HG03064 (cell line): Measurements from ENCODE around the gene IFITM2.
"Not testable (repeated sequence)": the region's sequence is repeated elsewhere in the genome, so short reads cannot be mapped to it uniquely, and the experiment has no call there.

Source experiments
- ATAC-seq: cut with Tn5 transposase; IDR thresholded peaks from one replicate; pipeline ENCODE4 v1.9.1; 2021; ENCODE audit warnings: low read depth; ENCODE audit not compliant: unreplicated experiment

IFITM2 gene

DNA sequence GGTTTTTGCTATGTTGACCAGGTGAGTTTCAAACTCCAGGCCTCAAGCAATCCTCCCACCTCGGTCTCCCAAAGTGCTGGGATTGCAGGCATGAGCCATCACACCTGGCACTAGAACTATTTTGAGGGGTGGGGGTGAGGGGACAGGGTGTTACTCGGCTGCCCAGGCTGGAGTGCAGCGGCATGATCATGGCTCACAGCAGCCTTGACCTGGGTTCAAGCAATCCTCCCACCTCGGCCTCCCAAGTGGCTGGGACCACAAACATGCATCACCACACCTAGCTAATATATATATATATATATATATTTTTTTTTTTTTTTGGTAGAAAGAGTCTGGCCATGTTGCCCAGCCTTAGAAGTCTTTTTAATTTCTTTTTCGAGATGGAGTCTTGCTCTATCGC, 30.1 kb downstream of the IFITM2 start:
- no peak for ATAC-seq

DNA sequence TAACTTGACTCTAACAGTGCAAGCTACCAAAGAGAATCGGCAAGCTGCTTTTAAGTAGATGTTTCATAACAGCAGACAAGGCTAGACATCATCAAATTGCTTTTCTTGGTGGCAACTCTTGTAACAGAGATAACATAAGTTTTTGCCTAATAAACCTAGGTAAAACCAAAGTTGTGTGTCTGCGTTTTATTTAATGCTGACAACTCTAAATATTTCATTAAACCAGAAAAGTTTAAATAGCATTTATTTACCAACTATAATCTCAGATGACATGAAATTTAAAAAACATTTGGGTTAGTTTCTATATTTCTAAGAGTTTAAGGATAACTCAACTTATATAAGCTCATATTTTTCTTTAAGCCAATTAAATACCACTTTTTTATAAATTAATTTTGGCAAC, 32.3 kb downstream of the IFITM2 start:
- no peak for ATAC-seq

DNA sequence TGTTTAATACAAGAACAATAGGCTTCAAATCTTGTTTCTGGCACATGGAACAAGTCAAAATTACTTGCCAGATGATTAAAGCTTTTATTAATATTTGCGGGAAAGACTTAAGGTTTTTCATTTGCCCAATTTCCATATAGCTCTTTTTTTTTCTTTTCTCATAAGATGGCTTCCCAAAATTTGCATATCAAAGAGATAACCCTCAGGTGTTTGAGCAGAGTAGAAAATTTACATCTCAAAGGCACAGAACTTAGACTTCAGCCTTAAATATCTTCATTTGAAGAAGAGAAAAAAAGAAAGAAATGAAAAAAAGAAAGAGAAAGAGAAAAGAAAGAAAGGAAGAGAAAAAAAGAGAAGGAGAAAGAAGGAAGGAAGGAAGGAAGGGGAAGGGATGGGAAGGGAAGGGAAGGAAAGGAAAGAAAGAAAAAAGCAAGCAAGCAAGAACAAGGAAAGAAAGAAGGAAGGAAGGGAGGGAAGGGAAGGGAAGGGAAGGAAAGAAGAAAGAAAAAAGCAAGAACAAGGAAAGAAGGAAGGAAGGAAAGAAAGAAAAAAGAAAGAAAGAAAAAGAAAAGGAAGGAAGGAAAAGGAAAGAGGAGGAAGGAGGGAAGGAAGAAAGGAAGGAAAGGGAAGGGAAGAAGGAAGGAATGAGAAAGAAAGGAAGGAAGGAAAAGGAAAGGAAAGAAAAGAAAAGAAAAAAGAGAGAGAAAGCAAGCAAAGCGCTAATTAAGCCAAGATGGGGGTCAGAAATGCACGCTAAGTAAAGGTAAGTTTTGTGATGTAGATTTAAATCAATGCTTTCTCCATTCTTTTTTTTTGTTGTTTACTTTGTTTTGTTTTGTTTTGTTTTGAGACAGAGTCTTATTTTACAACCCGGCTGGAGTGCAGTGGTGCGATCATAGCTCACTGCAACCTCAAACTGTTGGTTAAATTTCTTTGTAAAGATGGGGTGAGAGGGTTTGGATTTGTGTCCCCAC, 33.2 kb downstream of the IFITM2 start:
- no peak for ATAC-seq

DNA sequence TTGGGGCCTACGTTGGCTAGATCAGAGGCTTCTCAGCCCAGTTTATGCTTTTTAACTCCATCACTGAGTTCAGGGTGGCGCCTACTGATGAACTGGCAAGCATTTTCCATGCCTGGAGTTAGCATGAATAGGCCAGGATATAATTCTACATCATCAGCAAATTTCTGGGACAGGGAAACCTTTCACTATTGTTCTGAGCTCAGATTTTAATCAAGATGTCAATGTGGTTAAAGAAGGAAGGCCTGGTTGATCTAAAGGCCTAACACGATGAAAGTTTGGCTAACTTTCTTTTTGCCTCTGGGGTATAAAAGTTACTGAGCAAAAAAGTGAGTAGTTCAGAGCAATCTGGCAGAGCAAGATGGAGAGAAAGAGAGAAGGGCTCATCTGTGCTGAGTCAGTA, 34.7 kb downstream of the IFITM2 start:
- no peak for ATAC-seq

DNA sequence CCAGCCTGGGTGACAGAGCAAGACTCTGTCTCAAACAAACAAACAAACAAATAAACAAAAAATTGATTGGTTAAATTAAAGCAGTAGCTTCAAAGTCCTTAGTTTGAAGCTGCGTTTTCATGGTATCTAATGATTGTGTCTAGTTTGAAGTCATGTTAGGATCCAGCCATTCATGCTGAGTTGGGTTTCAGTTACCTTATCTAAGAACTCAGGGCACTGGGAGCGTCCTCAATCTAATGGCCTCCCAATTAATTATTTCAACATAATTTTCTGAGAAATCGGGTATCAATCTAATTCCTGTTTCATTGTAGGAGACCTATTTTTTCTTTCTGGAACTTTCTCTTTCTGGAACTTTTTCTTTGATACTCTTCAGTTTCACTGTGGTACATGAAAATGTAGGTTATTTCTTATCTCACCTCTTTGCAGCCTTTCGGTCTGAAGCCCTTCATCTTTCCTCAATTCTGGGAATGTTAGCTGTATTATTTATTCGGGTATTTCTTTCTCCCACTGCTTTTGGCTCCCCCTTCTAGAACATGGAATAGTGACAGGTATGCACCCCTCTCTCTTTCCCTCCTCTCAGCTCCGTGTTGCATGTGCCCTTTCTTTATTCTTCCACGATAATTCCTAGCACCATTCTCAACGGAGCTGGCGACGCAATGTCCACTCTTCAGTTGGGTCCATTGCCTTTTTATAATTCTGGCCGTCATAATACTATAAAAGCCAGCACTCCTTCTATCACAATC, 37.4 kb downstream of the IFITM2 start:
- no peak for ATAC-seq

DNA sequence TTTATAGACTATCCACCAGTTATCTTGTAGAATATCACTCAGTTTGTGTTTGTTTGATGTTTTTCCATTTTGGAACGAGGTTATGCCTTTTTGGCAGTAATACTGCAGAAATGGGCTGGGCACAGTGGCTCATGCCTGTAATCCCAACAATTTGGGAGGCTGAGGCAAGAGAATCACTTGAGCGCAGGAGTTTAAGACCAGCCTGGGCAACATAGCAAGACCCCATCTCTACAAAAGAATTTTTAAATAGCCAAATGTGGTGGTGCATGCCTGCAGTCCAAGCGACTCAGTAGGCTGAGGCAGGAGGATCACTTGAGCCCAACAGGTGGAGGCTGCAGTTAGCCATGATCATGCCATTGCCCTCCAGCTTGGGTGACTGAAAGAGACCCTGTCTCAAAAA, 38.9 kb downstream of the IFITM2 start:
- no peak for ATAC-seq

DNA sequence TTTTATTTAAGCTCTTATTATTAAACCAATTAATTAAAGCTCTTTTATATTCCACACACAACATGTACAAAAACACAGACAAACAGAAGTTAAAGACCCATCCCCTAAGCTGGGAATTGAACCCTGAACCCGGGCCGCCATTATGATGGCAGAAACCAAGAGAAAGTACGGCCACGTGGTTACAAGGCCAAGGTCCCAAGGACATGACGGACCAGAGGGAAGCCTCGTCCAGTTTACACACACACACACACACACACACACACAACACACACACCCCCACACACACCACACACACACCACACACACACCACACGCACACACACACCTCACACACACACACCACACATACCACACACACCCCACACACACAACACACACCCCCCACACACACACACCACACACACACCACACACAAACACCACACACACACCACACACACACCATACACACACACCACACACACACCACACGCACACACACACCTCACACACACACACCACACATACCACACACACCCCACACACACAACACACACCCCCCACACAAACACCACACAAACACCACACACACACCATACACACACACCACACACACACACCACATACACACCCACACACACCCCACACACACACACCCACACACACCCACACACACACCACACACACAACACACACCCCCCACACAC, 41.8 kb downstream of the IFITM2 start:
- not testable (repeated sequence) for ATAC-seq

DNA sequence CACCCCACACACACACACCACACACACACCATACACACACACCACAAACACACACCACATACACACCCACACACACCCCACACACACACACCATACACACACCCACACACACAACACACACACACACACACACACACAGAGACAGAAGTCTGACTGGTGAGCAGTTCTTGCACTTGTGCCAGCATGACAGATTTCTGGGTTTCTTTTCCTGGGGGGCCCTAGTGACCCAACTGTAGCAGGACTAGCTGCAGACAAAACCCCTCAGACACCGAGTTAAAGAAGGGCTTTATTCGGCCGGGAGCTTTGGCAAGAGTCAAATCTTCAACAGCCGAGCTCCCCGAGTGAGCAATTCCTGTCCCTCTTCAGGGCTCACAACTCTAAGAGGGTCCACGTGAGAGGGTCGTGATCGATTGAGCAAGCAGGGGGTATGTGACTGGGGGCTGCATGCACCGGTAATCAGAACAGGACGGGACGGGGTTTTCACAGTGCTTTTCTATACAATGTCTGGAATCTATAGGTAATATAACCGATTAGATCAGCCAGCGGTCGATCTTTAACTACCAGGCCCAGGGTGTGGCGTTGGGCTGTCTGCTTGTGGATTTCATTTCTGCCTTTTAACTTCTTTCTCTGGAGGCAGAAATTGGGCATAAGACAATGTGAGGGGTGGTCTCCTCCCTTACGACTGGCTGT, 42.6 kb downstream of the IFITM2 start:
- not testable (repeated sequence) for ATAC-seq

DNA sequence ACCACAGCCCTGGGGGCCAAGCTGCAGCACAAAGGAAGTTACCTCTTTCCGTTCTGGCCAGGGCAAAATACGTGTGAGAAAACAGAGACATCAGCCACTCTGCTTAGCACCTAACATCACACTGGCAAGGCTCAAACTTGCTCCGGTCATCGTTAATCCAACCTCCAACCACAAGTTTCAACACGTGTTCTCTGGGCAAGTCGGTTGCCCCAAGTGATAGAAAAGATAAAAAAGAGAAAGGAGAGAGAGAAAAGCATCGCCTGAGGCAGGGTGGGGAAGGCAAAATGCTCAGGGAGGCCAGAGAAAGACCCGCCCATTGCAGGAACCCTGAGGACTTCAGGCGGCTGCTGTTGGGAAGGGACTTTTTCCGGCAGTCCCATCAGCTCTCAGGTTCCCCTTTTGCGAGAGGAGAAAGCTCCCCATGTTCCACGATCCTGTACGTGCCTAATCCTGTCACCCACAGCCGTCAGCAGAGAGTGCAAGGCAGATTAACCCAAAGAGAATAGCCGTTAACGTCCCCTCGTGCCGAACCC, 43.2 kb downstream of the IFITM2 start:
- no peak for ATAC-seq

DNA sequence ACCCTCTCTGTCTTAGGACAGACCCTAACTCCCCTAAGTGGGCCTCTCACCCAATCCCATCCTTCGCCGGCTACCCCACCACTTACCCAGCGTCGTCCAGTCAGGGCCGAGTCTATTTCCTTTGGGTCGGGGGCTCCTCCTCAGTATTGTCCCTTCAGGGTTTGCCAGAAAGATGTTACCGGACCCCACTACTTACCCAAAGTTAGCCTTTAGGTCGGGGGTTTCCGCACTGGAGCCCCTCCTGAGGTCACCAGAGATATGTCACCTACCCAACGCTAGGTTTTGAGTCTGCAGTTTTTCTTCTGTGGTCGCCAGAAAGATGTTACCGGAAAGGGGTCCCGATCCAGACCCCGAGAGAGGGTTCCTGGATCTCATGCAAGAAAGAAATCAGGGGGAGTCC, 43.8 kb downstream of the IFITM2 start:
- ATAC-seq = no peak

DNA sequence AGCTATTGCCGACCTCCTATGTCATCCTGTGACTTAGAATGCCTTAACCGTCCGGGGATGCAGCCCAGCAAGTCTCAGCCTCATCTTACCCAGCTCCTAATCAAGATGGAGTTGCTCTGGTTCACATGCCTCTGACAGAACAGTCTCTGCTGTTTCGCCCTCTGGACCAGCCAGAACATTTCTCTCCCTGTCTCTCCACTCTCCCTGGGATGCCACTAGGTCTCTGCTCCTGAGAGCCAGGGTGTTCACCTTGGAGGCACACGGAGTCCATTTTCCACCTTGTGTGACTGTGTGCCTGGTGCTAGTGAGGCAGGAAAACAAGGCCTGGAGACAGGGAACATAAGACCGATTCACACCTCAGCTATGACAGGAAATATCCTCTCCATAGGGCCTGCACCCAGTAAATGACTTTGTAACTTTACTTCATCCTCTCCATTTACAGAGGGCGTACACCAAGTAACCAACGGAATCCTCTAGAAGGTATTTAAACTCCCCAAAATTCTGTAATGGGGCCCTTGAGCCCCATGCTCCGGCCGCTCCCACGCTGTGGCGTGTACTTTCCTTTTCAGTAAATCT, 44.9 kb downstream of the IFITM2 start:
- no peak for ATAC-seq

DNA sequence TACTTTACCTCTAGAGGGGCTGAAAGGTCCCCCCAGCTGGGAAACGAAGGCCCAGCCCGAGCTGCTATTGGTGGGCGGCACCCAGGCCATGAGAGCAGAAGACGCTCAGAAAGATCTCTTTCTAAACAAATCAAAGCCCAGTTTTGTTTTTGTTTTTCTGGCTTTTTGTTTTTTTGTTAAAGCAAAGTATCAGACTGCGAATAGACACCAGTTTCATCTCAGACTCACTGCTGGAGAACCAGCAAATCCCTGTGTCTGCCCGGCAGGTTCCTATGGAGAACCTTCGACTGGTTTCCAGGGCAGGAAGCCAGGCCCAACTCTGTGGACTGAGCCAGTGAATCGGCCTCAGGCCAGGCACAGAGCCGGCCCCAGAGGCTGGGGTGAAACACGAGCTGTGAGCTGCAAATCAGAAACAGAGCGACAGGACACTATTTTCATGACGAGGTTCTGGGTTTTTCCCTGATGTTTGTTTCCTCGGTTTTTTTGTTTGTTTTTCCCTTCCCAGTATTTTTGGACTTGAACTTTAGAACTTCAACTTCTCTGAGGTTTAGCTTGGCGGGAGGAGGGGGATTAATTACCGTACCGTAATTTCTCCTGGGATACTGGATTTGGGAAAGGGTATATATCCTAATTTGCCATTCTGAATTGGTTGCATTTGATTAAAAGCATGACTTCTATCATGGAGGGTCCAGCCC, 45.7 kb downstream of the IFITM2 start:
- no peak for ATAC-seq

DNA sequence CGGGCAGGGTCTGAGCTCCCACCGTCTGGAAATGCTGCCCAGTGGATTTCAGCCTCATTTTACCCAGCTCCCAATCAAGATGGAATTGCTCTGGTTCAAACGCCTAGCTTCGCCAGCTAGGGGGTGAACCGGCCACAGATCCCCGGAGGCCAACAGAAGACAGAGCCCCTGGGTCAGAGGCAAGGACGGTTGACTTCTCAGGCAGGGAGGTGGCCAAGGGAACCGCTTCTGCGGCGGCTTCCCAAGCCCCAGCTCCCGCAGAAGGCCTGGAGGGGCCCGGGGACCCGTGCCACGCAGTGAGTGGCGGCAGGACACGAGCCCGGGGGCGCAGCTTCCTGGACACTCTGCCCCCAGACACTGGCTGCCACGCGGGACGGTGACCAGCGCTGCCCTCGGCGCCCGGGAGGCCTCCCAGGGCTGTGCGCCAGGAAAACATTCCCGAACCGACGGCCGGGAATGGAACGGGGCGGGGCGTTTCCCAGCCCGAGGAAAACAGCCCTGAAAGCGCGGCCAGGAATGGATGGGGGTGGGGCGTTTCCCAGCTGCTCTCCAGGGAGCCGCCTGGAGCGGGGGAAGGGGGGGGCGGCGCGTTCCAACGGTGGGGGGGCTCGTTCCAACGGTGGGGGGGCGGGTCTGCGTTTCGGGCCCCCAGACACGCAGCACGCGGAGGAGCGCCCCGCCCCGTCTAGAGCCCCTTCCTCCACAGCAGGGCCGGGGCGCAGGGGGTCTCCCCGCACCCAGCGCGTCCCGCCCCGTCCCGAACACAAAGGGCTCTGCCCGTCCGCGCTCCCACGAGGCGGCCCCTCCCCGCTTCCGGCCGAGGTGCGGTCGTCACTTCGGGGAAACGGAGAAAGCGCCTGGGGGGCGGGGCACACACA, 48.2 kb downstream of the IFITM2 start:
- no peak for ATAC-seq

DNA sequence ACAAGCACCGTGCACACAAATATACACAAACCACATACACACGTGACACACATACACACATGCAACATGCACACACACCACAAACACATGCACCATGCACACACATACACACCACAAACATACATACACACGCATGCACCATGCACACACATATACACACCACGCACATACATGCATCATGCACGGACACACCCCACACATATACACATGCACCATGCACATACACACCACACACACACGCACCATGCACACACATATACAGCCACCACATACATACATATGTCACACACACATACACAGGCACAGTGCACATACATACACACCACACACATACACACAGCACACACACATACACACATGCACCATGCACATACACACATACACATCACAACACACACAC, 49.0 kb downstream of the IFITM2 start:
- ATAC-seq = no peak

DNA sequence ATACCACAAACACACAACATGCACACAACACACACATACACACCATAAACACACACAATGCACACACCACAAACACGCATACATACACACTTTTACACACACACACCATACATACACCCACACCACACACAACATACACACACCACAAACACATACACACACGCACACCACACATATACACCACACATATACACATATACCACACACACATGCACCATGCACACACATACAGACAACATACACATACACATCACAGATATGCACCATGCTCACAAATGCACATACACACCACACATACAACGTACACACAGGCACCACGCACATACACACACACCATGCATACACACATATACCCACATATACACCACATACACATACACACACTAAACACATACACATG, 50.0 kb downstream of the IFITM2 start:
- ATAC-seq = no peak

DNA sequence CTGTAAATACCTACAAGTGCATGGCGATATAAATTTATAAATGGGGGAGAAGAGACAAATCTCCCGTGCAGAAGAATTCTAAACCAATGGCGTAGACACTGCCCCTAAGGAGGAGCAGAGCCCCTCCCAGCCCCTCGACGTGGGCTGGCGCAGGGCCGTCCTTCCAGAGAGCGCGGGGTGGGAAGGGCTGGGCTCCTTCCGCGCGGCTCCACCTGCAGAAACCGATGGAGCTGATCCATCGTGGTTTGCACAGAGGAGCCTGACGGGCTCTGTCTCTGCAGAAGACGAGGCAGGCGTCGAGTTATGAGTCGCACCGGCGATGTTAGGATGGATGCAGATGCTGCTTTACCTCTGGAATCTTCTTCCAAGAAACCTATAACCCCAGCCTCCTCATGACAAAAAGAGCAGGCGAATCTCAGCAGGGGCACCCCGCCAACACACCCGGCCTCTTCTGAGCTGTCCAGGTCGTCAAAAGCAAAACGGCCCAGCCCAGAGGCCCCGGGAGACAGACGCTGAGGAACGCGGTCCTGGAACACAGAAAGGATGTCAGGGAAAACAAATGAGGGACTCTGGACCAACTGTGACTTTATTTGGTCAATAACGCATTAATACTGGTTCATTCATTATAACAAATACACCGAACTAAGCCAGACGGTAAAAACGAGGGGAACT, 50.6 kb downstream of the IFITM2 start:
- no peak for ATAC-seq
